Endothelial cell (in vitro differentiated cells): ENCODE measurements around the gene SLC6A18. TPM values are rescaled to one million over a fixed set of nuclear protein-coding genes. Genes with fewer than 3 reads are reported as not detected.

Source experiments
- DNase-seq: peaks from one replicate; pipeline ENCODE4 v3.0.0; 2021; ENCODE audit warnings: low spot score
- H3K27ac Mint-ChIP-seq: one replicate; pipeline ENCODE4 v1.8.0; 2021; ENCODE audit warnings: mixed read lengths, inconsistent platforms; ENCODE audit not compliant: unreplicated experiment
- H3K27me3 Mint-ChIP-seq: one replicate; pipeline ENCODE4 v1.8.0; 2021; ENCODE audit warnings: mild to moderate bottlenecking, moderate library complexity, mixed read lengths, inconsistent platforms; ENCODE audit not compliant: unreplicated experiment
- H3K36me3 Mint-ChIP-seq: one replicate; pipeline ENCODE4 v1.8.0; 2021; ENCODE audit warnings: mild to moderate bottlenecking, low read depth, mixed read lengths, inconsistent platforms; ENCODE audit not compliant: unreplicated experiment
- H3K4me1 Mint-ChIP-seq: one replicate; pipeline ENCODE4 v1.8.0; 2021; ENCODE audit warnings: mild to moderate bottlenecking, mixed read lengths, inconsistent platforms; ENCODE audit not compliant: unreplicated experiment
- H3K4me3 Mint-ChIP-seq: one replicate; pipeline ENCODE4 v1.8.0; 2021; ENCODE audit warnings: mild to moderate bottlenecking, mixed read lengths, inconsistent platforms; ENCODE audit not compliant: unreplicated experiment
- H3K9me3 Mint-ChIP-seq: one replicate; pipeline ENCODE4 v1.8.0; 2021; ENCODE audit warnings: mixed read lengths, inconsistent platforms; ENCODE audit not compliant: unreplicated experiment
- total RNA-seq: library from RNA; stranded (reverse); fragmentation: NEBNext Ultra II Directional; extraction: Animal tissue kit (Norgen Biotek cat#: 25700); gene quantifications from one replicate; pipeline ENCODE4 v1.2.1, GENCODE V29; 2021; ENCODE audit not compliant: unreplicated experiment
- TF ChIP-seq, protein P1 (sequence below): fragments of 200-600 bp; sonication (generic); IDR thresholded peaks from one replicate; pipeline ENCODE4 v1.5.0; 2021; ENCODE audit warnings: antibody characterized with exemption; ENCODE audit not compliant: unreplicated experiment

The SLC6A18 gene
- total RNA-seq, 1 donor from 2014 or later = not detected

DNA sequence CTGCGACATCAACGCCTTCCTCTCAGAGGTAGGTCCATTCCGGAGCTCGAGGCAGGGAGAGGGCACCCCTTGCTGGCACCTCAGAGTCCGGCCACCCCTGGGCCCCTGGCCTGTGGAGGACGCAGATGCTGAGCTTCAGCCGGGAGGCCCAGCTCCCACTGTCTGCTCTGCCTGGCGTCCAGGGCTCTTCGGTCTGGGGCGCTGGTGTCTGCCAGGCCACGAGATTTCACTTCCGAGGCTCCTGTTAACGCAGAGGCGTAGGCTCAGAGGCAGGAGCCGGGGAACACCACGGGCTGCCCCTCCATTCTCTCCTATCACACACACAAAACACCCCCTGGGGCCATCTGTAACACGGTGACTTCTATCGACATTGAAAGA is 8.3 kb upstream of the SLC6A18 start:
- H3K36me3 Mint-ChIP-seq = peaks cover 12% of the 10 kb centered on the region
- H3K27me3 Mint-ChIP-seq = peaks cover 6% of the 10 kb centered on the region
- H3K9me3 Mint-ChIP-seq = no peaks in the 10 kb centered on the region
- no peak overlapping the region for H3K4me3 Mint-ChIP-seq
- DNase-seq = no peak
- H3K4me1 Mint-ChIP-seq = no peaks in the 10 kb centered on the region
- no peak overlapping the region for H3K27ac Mint-ChIP-seq
- TF ChIP-seq, protein P1, sequence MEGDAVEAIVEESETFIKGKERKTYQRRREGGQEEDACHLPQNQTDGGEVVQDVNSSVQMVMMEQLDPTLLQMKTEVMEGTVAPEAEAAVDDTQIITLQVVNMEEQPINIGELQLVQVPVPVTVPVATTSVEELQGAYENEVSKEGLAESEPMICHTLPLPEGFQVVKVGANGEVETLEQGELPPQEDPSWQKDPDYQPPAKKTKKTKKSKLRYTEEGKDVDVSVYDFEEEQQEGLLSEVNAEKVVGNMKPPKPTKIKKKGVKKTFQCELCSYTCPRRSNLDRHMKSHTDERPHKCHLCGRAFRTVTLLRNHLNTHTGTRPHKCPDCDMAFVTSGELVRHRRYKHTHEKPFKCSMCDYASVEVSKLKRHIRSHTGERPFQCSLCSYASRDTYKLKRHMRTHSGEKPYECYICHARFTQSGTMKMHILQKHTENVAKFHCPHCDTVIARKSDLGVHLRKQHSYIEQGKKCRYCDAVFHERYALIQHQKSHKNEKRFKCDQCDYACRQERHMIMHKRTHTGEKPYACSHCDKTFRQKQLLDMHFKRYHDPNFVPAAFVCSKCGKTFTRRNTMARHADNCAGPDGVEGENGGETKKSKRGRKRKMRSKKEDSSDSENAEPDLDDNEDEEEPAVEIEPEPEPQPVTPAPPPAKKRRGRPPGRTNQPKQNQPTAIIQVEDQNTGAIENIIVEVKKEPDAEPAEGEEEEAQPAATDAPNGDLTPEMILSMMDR = no peak

DNA sequence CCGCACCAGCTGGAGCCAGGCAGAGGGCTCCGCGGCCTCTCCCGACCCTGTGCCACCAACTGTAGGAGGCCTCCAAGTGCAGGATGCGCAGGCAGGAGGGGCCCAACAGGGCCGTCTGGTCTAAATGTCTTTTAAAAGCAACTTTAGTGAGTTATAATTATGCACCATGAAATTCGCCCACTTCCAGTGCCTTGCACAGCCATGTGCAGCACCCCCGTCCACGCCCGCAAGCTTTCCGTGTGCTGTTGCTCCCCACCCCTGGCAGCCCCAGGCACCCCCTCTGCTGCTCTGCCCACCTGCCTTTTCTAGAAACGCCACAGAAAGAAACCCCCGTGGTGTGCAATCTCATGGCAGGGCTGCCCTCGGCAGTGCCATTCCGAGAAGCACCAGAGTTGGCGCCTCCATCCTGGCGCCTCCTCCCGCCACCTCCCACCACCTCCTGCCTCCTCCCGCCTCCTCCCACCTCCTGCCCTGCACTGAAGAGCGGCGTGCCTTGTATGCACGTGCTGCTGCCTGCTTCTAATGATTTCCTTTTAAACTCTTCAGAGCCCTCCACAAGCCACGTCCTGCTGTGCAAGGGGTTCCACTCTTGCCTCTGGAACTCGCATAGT is 7.5 kb upstream of the SLC6A18 start:
- no peak overlapping the region for H3K4me3 Mint-ChIP-seq
- peaks cover 8% of the 10 kb centered on the region for H3K36me3 Mint-ChIP-seq
- H3K4me1 Mint-ChIP-seq = no peaks in the 10 kb centered on the region
- TF ChIP-seq, protein P1 = no peak
- peaks cover 5% of the 10 kb centered on the region for H3K27me3 Mint-ChIP-seq
- no peak overlapping the region for H3K27ac Mint-ChIP-seq
- H3K9me3 Mint-ChIP-seq = no peaks in the 10 kb centered on the region
- DNase-seq = no peak

DNA sequence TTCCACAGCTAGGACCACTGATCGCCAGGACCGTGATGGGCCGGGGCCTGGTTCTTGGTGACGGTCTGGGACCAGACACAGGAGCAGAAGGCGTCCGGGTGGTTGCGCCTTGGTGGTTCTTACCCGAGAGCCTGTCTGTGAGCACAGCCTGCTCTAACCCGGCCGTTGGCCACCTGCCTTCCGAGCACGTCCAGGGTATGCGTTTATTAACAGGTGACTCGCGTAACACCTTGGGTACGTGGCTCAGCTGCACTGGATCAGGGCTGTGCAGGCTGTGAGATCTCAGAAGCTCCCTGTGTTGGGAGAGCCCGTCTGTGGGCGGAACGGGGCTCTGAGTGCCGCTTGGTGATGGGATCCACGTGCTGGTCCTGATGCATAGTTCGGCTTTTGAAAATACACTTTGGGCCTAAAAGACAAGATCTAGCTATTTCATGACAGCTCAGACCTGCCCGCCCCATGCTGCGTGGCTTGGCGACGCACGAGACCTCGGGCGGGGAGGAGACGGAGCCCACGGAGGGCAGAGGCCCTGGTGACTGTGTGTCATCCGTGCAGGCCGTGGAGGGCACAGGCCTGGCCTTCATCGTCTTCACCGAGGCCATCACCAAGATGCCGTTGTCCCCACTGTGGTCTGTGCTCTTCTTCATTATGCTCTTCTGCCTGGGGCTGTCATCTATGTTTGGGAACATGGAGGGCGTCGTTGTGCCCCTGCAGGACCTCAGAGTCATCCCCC is 6.7 kb upstream of the SLC6A18 start:
- Mint-ChIP-seq H3K27me3 (peaks cover 5% of the 10 kb centered on the region), H3K4me3 (no peak overlapping the region), H3K36me3 (peaks cover 8% of the 10 kb centered on the region), H3K27ac (no peak overlapping the region), H3K9me3 (no peaks in the 10 kb centered on the region), H3K4me1 (no peaks in the 10 kb centered on the region)
- no peak for DNase-seq
- TF ChIP-seq, protein P1 = no peak

DNA sequence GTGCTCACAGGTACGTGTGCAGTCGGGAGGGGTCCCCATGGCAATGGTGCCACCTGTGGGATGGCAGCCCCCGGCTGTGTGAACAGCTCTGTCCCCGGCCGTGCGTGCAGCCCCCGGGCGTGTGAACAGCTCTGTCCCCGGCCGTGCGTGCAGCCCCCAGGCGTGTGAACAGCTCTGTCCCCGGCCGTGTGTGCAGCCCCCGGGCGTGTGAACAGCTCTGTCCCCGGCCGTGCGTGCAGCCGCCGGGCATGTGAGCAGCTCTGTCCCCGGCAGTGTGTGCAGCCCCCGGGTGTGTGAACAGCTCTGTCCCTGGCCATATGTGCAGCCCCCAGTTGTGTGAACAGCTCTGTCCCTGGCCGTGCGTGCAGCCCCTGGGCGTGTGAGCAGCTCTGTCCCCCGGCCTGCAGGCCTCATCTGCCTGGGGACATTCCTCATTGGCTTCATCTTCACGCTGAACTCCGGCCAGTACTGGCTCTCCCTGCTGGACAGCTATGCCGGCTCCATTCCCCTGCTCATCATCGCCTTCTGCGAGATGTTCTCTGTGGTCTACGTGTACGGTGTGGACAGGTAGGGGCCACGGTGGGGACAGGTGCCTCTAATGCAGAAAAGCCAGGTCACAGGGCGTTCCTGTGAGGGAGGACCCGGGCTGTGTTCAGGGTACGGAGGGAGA is 5.9 kb upstream of the SLC6A18 start:
- Mint-ChIP-seq H3K9me3 (no peaks in the 10 kb centered on the region), H3K4me3 (no peak overlapping the region), H3K27me3 (peaks cover 7% of the 10 kb centered on the region), H3K36me3 (peaks cover 8% of the 10 kb centered on the region), H3K4me1 (no peaks in the 10 kb centered on the region), H3K27ac (no peak overlapping the region)
- DNase-seq = no peak
- TF ChIP-seq, protein P1 = no peak

DNA sequence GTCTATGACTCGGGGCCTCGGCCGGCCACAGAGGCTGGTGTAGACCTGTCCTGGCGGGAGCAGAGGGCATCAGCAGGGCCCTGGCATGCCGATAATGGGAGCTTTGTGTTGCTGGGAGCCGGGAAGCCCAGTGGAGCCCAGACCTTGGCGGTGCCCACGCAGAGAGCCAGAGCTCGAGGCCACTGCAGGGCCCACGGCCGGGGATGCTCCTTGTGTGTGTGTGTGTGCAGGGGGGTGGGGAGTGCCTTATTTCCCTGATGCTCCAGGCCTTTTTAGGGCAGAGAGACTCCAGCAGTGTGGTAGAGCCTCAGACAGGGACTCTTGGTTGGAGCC is 5.4 kb upstream of the SLC6A18 start:
- H3K4me3 Mint-ChIP-seq = no peak overlapping the region
- TF ChIP-seq, protein P1 = no peak
- H3K9me3 Mint-ChIP-seq = no peaks in the 10 kb centered on the region
- no peaks in the 10 kb centered on the region for H3K4me1 Mint-ChIP-seq
- H3K27ac Mint-ChIP-seq = no peak overlapping the region
- peaks cover 8% of the 10 kb centered on the region for H3K36me3 Mint-ChIP-seq
- DNase-seq = no peak
- H3K27me3 Mint-ChIP-seq = peaks cover 7% of the 10 kb centered on the region
